Occipital lobe (tissue), 2 donors: ENCODE results near the gene CALHM6. TPM values are rescaled to one million over a fixed set of nuclear protein-coding genes. Genes with fewer than 3 reads are reported as not detected.
A peak's percentile ranks its signal among the peaks of the same experiment; 100 is the strongest.

Experiments used
- DNase-seq: peaks from one replicate; lab custom pipeline; 2025; lab: John Stamatoyannopoulos, UW
- total RNA-seq: library from RNA; depleted of rRNA; stranded (reverse); fragments of >200 nt; gene quantifications from one replicate; pipeline ENCODE4 v1.2.3, GENCODE V29; 2014

The CALHM6 gene
- total RNA-seq, 1 donor from 2014 or later = 2.7 TPM

DNA sequence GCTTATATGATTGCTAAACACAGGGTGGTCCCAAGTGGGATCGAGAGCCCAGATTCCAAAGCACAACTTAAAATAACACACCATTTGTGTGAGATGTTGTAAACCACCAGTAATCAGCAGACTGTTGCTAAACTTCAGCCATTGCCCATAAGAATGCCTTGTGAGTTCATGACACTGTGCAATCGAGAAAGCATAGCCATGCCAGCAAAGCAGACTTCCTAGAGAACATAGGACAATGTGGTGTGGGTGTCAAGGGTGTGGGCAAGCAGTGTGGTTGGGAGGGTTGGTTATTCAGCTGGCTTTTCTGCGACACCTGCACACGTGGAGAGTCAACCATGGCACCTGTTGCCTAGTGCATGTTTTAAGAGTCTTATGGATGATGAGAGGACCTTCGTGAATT lies 16.1 kb upstream of the CALHM6 start:
- DNase-seq = no peak

DNA sequence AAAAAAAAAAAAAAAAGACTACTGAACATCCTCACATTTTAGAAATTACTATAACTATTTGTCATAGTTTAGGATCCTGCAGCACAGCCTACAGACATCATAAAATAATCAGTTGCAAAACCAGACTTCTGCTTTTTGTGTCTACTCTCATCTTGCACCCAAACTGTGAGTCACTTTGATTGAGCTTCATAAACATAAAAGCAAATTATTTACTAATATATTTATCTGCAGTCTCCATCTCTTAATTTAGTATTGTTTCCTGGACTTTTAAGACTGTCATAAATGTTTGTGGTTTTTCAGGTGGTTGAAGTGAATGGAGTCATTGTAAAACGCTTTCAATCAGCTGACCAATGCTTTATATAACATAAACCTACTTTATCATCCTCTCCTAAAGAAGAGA lies 14.8 kb upstream of the CALHM6 start:
- no peak for DNase-seq

DNA sequence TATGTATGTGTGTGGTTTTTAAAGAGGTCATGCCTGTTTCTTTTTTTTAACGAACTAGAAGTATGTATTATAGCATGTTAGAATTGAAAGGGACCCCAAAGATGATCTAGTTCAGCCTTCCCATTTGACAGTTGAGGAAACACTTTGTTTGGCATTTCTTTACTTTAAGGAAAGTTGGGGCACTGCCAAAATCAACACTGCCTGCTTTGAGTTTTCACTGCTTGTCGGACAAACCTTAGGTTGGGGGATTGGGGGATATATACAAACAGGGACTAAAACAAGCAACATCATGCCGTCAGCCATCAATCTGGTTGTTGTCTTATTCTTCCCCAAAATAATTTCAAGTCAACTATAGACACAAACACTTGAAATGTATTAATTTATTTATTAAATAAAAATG lies 14.1 kb upstream of the CALHM6 start:
- DNase-seq = no peak

DNA sequence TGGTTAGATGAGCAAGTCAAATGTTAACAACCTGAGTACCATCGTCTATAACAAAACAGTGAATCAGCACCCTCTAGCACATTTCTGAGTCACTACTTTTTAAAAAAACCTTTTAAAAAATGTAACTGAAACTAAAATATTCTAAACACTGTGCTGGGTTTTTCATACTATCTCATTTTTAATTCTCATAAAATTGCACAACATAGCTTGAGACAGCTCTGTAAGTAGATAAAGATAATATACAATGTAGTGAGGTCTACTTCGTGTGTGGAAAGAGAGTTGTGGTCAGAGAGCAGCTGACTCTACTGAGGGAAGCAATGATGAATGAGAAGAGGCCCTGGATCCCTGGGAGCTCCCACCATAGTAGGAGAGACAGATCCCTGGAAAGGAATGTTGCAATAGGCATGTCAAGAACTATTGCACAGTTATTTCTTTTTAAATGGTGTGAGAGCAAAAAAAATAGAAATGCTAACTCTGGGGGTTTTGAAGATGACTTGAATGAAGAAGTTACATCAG lies 13.6 kb upstream of the CALHM6 start:
- no peak for DNase-seq

DNA sequence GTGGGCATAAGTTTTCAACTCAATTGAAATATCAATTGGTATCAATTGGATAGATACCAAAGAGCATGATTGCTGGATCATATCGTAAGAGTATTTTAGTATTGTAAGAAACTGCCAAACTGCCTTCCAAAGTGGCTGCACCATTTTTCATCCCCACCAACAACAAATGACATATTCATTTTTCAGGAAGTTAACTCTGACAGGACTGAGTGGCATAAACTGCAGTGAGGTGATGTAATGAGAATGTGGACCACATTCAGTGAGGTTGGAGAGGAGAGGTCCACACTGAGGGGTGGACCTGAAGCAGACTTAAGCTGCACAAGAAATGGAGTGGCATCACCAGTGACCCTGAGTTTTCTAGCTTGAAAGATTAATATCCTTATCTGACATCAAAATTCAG lies 11.6 kb upstream of the CALHM6 start:
- no peak for DNase-seq

DNA sequence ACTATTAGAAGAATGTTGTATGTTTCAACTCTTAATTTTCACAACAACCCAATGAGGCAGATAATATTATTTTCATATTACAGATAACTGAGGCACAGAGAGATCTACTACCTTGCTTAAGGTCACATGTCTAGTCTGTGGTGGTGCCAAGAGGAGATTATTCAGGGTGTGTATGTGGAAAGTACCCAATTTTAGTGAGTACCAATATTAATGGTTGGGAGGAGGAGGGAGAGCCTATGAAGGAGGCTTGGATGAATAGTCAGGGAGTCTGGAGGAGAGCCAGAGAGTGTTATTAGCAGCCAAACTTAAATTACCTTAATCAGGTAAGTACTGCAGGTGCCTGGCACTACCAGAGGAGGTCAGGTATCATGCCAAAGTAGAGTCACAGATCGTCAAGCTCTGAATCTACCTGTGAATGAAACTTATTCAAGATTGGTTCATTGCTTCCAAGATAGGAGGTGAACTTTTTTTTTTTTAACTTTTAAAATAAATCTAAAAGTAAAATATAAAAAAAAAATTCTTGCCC lies 10.9 kb upstream of the CALHM6 start:
- no peak for DNase-seq

DNA sequence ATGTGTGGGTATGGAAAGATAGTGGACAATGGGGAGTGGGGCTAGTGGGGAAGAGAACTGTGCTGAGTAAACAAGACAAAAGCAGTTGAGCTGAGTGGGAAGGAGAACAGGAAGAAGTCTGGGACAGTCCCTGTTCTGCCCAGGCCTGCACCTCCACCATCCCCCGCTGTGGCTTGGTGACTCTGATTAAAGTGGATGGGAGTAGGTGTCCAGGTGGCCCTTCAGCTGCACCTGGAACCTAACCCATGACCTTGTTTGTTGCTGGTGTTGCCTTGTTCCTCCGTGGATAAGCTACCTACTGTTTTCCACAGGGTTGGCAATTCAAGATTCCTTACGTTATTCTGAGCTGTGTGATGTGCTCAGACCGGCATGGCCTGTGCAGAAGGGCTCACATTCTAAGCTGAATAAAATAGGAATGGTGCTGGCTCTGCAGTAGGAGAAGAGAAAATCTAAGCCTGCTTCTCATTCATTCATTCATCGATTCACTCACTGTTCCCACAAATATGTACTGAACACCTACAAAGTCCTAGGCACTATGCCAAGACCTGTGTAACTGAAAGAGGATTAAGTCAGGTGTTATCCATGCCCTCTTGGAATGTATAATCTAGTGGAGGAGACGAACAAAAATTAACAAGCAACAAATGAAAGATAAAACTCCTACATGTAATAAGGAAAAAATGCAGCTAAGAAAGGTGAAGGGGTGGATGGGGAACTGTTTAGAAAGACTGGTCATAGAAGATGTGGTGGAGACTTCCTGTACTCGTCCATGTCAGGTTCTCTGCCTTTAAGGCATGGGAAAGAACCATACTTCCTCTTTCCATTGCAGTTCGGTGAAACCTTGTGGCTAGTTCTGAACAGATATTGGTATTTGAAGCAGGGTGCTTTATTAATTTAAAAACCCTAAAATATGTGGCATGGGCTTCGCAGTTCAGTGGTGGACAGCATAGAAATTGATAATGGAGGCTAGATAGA lies 10.1 kb upstream of the CALHM6 start:
- no peak for DNase-seq

DNA sequence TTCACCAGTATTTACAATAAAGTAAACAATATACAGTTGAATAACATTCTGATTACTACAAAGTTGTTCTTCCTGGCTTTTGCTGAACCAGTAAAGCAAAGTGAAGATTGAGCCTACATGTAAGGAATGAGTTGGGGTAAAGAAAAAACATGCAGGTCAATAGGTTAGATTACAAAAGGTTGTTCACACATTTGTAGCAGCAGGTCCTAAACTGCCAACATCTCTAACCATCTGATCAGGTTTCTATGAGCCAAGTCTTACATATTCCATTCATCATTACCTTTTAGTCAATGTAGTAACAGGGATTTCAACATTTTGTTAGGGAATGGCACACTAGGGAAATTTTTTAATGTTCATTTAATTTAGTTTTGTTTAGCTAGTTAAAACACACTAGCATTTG lies 9.3 kb upstream of the CALHM6 start:
- no peak for DNase-seq

DNA sequence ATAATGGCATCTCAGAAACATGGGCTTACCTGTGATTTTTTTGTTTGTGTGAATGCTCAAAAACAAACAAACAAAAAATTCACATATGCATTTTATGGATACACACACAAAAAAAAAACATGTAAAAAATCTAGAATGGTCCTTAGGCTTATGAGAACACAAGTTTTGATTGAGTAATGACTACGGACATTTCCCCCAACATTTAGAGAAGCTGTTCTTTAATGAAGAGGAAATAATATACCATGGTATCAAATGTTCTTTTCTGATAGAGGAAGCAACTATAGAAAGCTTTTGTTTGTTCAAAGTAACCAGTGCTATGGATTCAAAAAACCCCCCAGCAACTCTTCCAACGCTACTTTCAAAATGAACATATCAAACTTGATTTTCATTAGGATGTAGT lies 8.6 kb upstream of the CALHM6 start:
- DNase-seq = no peak

DNA sequence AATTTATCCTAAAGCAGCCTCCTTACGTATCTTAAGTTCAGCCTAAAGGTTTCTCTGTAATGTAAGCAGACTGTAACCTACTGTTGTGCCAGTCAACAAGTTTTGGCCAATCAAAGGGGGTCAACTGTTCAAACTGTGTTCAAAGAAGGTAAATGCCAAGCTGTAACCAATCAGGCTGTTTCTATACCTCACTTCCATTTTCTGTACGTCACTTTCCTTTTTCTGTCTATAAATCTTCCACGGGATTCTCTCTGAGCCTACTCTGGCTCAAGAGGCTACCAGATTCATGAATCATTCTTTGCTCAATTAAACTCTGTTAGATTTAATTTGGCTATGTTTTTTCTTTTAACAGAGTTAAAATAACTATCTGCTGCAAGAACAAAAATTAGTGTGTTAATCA lies 5.1 kb upstream of the CALHM6 start:
- DNase-seq = no peak

DNA sequence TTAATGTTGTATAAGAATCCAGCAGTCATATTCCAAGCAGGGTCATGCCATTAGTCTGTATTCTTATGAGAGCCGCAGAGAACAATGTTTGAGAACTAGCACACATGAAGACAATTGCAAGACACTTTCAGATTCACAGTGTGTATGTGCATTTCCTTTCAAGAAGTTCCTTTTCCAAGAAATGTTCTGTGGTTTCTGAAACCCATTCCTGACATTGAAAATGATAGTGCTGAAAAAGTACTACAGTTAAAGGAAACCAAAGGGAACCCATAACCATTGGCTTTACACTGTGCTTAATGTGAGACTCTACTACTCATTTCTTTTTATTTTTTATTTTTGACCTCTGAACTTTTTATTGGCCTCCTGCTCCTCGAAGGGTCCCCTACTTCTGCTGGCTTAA lies 4.2 kb upstream of the CALHM6 start:
- no peak for DNase-seq

DNA sequence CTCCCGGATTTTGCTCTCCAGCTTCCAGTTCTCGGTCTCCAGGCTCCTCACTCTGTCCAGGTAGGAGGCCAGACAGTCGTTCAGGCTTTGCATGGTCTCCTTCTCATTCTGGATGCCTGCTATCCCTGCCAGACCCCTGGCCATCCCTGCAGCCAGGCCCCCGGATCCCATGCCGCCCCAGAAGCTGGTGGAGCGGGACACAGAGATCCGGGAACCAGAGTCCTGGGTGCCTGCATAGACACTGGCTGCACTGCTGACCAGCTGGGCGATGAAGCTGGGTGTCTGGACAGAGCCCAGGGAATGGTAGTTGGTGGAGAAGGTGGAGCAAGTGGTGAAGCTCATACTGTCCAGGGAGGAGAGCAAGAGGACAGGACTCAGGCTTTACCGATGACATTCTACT lies 2.9 kb upstream of the CALHM6 start:
- DNase-seq = no peak

DNA sequence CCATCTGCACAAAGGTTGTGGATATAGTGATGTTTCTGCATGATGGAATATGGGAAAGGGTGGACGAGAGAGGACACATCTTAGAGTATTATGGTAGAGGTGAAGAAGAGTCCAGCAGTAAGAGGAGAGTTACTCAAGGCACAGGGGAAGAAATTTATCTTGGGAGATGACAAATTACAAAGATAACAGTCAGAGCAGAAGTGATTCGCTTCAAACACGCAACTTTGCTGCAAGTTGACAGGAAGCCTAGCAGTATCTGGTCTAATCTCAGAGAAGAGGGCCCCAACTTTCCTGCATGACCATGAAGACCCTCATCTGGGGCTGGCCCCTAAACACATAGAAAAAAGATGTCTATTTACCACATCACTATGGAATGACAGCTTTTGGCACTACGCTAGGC lies 1.2 kb upstream of the CALHM6 start:
- DNase-seq = no peak

DNA sequence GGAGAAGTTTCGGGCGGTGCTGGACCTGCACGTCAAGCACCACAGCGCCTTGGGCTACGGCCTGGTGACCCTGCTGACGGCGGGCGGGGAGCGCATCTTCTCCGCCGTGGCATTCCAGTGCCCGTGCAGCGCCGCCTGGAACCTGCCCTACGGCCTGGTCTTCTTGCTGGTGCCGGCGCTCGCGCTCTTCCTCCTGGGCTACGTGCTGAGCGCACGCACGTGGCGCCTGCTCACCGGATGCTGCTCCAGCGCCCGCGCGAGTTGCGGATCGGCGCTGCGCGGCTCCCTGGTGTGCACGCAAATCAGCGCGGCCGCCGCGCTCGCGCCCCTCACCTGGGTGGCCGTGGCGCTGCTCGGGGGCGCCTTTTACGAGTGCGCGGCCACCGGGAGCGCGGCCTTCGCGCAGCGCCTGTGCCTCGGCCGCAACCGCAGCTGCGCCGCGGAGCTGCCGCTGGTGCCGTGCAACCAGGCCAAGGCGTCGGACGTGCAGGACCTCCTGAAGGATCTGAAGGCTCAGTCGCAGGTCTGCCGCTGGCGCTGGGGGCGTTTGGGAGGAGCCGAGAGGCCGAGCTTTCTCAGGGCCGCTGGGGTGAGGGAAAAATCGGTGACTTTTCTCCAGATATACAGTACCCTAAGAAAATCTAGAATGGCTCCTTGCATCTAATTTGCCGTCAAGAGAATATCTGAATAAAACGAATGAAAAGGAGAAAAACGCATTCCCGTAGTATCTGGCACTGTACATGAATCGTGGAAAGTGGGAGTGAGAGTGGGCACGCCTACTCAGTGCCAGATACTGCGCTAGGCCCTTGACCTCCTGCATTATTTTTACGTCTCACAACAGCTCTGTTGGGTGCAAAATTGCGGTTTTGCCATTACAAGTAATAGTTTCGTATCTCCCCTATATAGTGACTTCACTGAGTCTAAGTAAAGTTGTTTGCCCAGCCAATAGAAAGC lies 1.0 kb downstream of the CALHM6 start:
- peak; percentile 21 for DNase-seq

DNA sequence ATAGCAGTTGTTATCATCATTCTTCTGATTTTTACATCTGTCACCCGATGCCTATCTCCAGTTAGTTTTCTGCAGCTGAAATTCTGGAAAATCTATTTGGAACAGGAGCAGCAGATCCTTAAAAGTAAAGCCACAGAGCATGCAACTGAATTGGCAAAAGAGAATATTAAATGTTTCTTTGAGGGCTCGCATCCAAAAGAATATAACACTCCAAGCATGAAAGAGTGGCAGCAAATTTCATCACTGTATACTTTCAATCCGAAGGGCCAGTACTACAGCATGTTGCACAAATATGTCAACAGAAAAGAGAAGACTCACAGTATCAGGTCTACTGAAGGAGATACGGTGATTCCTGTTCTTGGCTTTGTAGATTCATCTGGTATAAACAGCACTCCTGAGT lies 2.1 kb downstream of the CALHM6 start:
- DNase-seq = no peak

DNA sequence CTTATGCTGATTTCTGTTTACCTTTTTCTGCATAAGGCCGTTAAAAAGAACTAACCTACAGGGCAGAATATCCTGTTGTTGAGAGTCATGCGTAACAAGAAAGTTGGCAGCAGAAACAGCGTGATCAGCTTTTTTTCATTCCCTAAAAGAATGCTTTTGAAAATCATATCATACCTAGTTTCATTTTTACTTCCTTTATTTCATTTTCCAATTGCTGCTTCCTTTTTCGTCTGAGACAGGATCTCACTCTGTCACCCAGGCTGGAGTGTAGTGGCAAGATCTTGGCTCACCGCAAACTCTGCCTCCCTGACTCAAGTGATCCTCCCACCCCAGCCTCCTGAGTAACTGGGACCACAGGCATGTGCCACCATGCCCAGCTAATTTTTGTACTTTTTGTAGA lies 4.1 kb downstream of the CALHM6 start:
- DNase-seq = no peak

DNA sequence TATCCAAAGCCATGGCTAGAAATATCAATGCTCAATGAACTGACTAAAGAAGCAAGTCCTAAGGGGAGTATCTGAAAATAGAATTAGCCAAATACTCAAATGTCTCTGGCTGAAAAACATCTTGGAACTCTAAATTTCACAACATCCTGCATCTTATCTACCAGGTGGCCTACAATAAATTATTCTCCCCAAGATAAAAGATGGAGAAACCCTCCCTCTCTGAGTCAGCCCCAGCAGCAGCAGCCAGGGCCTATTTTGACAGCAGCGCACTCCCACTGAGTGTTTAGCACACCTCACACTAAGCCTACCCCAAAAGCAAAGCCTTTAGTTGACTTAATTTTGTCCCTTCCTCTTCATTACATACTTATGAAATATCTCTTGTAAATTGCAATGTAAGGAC lies 5.9 kb downstream of the CALHM6 start:
- DNase-seq = no peak

DNA sequence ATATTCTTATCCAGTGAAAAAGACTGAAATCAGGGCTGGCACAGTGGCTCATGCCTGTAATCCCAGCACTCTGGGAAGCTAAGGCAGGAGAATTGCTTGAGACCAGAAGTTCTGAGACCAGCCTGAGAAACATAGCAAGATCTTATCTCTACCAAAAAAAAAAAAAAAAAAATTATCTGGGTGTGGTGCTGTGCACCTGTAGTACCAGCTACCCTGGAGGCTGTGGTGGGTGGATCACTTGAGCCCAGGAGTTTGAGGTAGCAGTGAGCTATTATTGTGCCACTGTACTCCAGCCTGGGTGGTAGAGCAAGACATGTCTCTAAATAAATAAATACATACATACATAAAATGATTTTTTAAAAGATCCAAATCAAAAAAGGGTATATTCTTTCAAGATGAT lies 6.3 kb downstream of the CALHM6 start:
- no peak for DNase-seq

DNA sequence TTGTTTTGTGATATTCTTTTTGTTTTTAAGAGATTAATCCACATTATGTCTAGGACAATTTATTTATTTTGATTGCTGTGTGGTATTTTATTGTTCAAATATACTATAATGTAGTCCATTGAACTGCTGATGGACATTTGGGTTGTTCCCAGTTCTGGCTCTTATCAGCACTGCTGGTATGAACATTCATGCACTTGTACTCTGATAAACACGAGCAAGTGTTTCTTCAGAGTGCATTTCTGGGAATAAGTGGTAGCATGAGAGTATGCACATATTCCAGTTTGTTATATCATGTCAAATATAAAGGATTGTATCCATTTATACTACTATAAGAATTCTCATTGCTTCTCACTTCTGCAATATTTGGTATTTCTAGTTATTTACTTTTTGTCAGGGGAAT lies 7.1 kb downstream of the CALHM6 start:
- no peak for DNase-seq

DNA sequence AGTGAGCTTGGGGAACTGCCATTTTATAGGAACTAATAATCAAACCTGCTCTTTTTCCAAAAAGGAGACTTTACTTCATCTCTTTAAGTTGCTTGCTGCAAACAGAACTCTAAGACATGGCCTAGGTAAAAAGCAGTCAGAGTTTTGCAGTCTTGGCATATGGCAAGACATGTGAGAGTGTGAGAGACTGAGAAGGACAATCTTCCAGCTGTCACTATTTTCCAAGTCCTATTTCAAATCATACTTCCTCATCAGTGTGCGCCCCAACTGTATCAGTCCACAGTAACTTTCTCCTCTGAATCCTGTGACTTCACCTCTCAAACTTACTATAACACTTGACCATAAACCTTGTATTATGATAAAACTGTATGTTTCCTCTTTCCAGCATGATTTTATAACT lies 10.4 kb downstream of the CALHM6 start:
- DNase-seq = no peak

DNA sequence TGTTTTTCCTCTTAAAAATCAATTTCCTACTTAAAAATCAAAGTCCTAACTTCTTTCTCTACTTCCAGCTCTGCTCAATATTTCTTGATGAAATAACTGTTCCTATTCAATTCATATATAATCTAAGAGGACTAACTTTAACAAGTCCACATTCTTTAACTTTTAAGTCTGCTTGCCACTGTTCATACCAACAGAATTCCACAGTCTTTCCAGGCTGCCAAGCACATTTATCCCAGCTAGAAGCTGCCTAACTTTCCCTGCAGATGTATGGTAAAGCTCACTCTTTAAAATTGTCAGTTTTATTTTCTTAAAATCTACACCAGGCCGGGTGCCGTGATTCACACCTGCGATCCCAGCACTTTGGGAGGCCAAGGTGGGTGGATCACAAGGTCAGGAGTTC lies 11.5 kb downstream of the CALHM6 start:
- DNase-seq = no peak

DNA sequence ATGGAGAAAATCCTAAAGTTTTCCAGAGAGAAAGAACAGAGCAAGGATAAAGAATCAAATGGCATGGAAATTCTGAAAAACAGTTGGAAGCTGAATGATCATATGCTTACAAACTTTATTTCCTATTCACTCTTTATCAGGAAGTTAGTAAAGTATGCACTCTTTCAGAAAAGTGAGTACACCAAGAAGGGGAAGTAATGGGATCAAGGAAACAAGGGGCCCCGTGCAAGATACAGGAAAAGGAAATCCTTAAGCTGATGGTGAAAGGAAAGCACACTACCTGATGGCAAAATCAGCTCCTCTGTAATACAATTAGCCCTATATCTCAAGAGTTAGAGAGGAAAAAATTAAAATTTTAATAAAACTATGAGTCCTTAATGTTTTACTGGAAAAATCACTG lies 14.0 kb downstream of the CALHM6 start:
- DNase-seq = no peak
